ENCODE results near the gene UVRAG.
"Not testable (repeated sequence)": the region's sequence is repeated elsewhere in the genome, so short reads cannot be mapped to it uniquely, and the experiment has no call there.

UVRAG gene

DNA sequence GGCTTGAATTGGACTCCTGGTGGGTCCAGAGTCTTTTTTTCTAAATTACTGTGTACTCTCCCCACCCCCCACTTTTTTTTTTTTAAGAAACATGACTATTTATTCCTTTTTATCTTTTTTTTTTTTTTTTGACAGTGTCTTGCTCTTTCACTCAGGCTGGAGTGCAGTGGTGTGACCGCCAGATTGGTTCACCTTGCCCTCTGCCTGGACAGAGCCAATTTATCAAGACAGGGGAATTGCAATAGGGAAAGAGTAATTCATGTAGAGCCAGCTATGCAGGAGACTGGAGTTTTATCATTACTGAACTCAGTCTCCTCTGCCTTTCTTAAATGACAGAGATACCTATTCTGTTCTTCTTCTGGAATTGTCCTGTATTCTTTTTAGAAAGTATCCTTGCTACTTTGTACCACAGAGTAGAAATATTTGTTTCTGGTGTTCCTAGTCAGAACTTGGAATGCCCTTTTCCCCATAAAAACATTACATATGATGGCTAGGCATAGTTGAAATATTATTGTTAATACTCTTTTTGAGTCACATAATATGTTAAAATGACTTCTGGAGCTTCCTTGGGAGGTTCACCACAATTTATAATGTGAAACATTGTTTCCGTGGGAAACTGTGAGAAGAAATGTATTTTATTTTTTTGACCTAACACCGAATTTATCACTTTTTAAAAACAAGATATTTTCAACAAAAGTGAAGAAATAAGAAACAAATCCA, 95.6 kb downstream of the UVRAG start:
- in situ Hi-C loops (cut with HindIII; ENCODE audit: low sequenced_read_pairs): loop anchor here (25.0 kb wide), 1 partner anchor 427 kb away; no protein-coding TSS in a partner anchor

- in situ Hi-C loops (cut with HindIII; ENCODE audit: low sequenced_read_pairs): loop anchor here (25.0 kb wide), 1 partner anchor 426 kb away; no protein-coding TSS in a partner anchor
These were observed 96.4 kb downstream of the UVRAG start for GRCh38 chr11:75911459-75911858.

GRCh38 chr11:75913984-75914383, 99.0 kb downstream of the UVRAG start:
- in situ Hi-C loops (cut with HindIII; ENCODE audit: low sequenced_read_pairs): loop anchor here (25.0 kb wide), 1 partner anchor 423 kb away; no protein-coding TSS in a partner anchor

GRCh38 chr11:75916882-75917281, 101.9 kb downstream of the UVRAG start:
- in situ Hi-C loops (cut with HindIII; ENCODE audit: low sequenced_read_pairs): loop anchor here (25.0 kb wide), 1 partner anchor 420 kb away; no protein-coding TSS in a partner anchor

DNA sequence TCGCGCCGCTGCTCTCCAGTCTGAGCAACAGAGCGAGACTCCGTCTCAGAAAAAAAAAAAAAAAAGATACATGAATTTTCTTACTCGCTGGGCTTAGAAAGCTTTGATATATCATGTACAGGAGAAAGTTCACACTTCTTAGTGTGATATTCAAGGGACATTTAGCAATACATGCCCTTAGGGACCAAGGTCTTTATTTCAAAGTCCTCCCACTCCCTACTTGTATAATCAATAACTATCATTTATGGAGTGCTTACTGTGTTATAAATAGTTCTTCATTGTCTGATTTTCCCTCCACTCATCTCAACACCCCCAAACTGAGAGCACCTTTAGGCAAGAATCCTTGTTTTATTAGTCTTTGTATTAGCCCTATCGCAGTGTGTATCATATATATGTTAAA, 103.3 kb downstream of the UVRAG start:
- in situ Hi-C loops (cut with HindIII; ENCODE audit: low sequenced_read_pairs): loop anchor here (25.0 kb wide), 1 partner anchor 419 kb away; no protein-coding TSS in a partner anchor

DNA sequence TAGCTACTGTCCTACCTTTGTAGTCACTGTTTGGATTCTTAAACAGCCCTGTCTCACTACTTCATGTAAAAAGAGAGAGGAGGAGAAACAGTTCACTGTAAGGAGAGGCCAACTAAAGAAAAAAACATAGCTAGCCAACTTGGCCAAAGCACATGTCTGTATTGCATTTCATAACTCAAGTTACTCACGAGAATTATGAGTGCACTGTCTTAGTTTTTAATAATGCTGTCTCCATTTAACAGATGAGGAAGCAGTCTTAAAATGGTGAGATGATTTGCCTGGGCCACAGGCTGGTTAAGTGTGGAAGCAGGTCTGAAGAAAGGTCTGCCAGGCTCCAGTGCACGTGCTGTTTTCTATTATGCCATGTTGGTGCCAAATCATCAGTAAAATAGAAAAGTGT, 104.5 kb downstream of the UVRAG start:
- in situ Hi-C loops (cut with HindIII; ENCODE audit: low sequenced_read_pairs): loop anchor here (25.0 kb wide), 1 partner anchor 418 kb away; no protein-coding TSS in a partner anchor

DNA sequence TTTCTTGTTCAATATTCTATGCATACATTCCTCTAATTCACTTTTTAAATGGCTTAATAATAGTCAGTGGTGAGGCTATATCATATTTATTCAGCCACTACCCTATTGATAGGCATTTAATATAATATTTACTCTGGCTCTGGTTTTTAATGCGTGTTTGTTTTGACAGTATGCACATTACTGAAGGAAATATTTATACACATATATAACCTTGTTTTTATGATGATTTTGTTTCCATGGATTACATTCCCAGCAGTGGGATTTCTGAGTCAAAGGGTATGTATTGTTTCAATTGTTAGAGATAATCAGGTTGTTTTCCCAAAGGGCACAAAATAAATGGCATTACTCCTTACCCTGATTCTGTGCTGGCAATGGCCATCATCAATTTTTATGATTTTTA, 105.8 kb downstream of the UVRAG start:
- in situ Hi-C loops (cut with HindIII; ENCODE audit: low sequenced_read_pairs): loop anchor here (25.0 kb wide), 1 partner anchor 416 kb away; no protein-coding TSS in a partner anchor

DNA sequence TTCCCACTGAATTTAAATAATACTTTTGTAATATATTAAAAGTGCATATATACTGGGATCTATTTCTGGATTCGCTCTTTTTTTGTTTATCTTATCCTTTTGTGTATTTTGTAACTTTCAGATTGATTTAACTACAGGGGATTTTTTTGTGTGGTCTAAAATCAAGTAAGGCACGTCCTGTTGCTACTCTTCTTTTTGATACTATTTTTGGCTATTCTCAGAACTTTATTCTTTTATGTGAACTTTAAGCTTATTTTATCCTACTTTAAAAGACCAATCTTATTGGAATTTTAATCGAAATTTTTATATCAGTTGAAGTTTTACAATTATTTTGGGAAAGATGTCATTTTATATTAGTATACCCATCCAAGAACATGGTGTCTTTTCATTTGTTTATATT, 106.8 kb downstream of the UVRAG start:
- in situ Hi-C loops (cut with HindIII; ENCODE audit: low sequenced_read_pairs): loop anchor here (25.0 kb wide), 1 partner anchor 415 kb away; no protein-coding TSS in a partner anchor

GRCh38 chr11:75924966-75925784, 110.2 kb downstream of the UVRAG start:
- in situ Hi-C loops (cut with HindIII; ENCODE audit: low sequenced_read_pairs): loop anchor here (25.0 kb wide), 1 partner anchor 412 kb away; no protein-coding TSS in a partner anchor

GRCh38 chr11:75925785-75926164, 110.8 kb downstream of the UVRAG start:
- in situ Hi-C loops (cut with HindIII; ENCODE audit: low sequenced_read_pairs): no loop called here

- in situ Hi-C loops (cut with HindIII; ENCODE audit: low sequenced_read_pairs): no loop called here
These were observed 114.7 kb downstream of the UVRAG start for GRCh38 chr11:75929706-75930105.

GRCh38 chr11:75930534-75930933, 115.5 kb downstream of the UVRAG start:
- in situ Hi-C loops (cut with HindIII; ENCODE audit: low sequenced_read_pairs): no loop called here

DNA sequence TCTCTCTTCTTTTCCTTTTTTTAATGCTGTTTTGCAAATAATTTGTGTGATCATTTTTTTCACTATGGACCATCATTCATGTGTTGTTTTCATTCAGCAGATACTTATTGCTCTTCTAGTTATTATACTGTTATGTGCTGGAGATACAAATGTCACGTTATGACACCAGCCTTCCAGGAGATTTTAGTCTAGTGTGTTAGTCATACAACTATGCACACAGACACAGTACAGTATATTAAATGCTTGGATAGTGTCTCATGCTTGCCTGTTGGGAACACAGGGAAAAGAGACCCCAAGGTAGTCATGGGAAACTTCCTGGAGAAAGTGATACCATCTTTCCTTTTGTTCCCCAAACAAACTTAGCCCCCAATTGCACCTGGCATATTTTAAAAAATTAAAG, 116.1 kb downstream of the UVRAG start:
- in situ Hi-C loops (cut with HindIII; ENCODE audit: low sequenced_read_pairs): no loop called here

GRCh38 chr11:75933736-75934135, 118.7 kb downstream of the UVRAG start:
- in situ Hi-C loops (cut with HindIII; ENCODE audit: low sequenced_read_pairs): not testable (repeated sequence)

DNA sequence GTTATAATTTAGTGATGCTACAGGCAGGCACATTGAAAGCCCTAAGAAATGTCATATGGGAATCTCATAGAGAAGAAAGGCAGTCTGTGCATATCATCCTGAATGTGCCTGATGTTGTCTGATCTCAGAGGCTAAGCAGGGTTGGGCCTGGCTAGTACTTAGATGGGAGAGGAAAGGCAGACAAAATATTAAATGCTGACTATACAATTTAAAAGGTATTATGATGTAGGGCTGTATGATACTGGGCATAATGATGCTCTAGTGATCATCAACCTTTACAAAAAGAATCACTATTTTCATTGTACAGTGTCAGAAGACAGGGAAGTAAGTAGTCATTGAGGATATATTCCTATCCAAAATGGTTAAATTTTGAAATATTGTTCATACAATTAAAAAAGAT, 119.8 kb downstream of the UVRAG start:
- in situ Hi-C loops (cut with HindIII; ENCODE audit: low sequenced_read_pairs): no loop called here

DNA sequence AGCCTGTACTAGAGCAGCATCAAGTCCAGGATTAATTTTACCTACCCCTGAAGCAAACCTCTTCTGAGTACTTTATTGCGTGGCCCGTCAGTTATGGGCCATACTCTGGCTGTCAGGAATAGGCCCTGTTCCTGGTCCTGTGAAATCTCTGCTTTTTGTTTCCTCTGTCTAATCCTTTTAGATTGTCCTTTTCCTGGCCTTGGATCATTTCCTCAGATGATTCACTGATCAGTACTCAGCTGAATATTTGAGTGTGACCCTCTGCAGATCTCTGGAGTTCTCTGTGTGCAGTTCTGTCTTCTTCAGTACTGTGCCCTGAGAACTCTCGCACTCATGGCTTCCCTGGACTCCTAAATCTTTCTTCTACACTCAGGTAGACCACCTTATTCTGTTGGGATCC, 123.5 kb downstream of the UVRAG start:
- in situ Hi-C loops (cut with HindIII; ENCODE audit: low sequenced_read_pairs): no loop called here

- in situ Hi-C loops (cut with HindIII; ENCODE audit: low sequenced_read_pairs): no loop called here
These were observed 124.5 kb downstream of the UVRAG start for GRCh38 chr11:75939516-75939915.

- in situ Hi-C loops (cut with HindIII; ENCODE audit: low sequenced_read_pairs): no loop called here
These were observed 125.0 kb downstream of the UVRAG start for GRCh38 chr11:75939992-75940391.

- in situ Hi-C loops (cut with HindIII; ENCODE audit: low sequenced_read_pairs): no loop called here
These were observed 125.9 kb downstream of the UVRAG start for GRCh38 chr11:75940911-75941310.

GRCh38 chr11:75944515-75944914, 129.5 kb downstream of the UVRAG start:
- in situ Hi-C loops (cut with HindIII; ENCODE audit: low sequenced_read_pairs): no loop called here

DNA sequence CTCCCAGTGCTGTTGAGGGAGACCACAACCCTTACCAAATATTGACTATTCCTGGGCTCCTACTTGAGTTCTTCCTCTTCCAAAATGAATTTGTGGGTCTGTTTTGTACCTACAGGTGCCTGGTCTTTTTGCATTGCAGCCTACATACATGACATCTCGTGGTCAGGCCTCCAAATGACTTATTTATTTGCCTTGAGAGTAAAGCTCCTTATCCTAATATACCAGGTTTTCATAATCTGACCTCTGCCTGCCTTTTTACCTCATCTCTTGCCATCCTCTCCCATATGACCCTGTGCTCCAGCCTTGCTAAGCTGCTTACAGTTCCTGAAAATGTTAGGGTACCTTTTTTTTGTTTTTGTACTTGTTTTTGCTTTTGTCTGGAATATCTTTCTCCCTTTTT, 130.4 kb downstream of the UVRAG start:
- in situ Hi-C loops (cut with HindIII; ENCODE audit: low sequenced_read_pairs): no loop called here

GRCh38 chr11:75945947-75946346, 130.9 kb downstream of the UVRAG start:
- in situ Hi-C loops (cut with HindIII; ENCODE audit: low sequenced_read_pairs): no loop called here

Measured in endothelial cell of hepatic sinusoid (primary cell).